ENCODE measurements around the gene GTPBP10.

DNA sequence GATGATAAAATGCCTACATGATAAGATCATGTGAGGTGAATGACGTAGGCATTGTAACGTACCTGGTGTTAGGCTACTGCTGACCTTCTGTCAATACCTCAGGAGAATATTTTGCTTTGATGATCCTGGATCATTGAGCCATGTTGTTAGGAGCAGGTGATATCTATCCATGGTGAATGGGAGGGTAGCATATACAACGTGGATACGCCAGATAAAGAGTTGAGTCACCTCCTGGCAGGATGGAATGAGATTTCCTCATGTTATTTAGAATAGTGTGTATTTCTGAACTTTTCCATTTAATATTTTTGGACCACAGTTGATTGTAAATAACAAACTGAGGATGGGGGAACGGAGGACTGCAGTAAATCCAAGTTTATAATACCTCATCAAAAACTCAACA is 45.0 kb downstream of the GTPBP10 start:
- TF ChIP-seq, protein P1, sequence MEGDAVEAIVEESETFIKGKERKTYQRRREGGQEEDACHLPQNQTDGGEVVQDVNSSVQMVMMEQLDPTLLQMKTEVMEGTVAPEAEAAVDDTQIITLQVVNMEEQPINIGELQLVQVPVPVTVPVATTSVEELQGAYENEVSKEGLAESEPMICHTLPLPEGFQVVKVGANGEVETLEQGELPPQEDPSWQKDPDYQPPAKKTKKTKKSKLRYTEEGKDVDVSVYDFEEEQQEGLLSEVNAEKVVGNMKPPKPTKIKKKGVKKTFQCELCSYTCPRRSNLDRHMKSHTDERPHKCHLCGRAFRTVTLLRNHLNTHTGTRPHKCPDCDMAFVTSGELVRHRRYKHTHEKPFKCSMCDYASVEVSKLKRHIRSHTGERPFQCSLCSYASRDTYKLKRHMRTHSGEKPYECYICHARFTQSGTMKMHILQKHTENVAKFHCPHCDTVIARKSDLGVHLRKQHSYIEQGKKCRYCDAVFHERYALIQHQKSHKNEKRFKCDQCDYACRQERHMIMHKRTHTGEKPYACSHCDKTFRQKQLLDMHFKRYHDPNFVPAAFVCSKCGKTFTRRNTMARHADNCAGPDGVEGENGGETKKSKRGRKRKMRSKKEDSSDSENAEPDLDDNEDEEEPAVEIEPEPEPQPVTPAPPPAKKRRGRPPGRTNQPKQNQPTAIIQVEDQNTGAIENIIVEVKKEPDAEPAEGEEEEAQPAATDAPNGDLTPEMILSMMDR (IDR thresholded peaks at IDR 0.05 in 8 of 11, conservative IDR thresholded peaks at IDR 0.05 in 3 of 11): no peak
- TF ChIP-seq POLR2AphosphoS5 (IDR thresholded peaks at IDR 0.05) (no peak), POLR2A (IDR thresholded peaks at IDR 0.05) (no peak)

Data from spleen (tissue), 7 donors.